GM21367 (cell line): Measurements from ENCODE around the gene FAM181A.
A peak's percentile ranks its signal among the peaks of the same experiment; 100 is the strongest.

ENCODE experiments used
- ATAC-seq: cut with Tn5 transposase; IDR thresholded peaks from one replicate; pipeline ENCODE4 v1.9.1; 2021; ENCODE audit not compliant: unreplicated experiment

The FAM181A gene

DNA sequence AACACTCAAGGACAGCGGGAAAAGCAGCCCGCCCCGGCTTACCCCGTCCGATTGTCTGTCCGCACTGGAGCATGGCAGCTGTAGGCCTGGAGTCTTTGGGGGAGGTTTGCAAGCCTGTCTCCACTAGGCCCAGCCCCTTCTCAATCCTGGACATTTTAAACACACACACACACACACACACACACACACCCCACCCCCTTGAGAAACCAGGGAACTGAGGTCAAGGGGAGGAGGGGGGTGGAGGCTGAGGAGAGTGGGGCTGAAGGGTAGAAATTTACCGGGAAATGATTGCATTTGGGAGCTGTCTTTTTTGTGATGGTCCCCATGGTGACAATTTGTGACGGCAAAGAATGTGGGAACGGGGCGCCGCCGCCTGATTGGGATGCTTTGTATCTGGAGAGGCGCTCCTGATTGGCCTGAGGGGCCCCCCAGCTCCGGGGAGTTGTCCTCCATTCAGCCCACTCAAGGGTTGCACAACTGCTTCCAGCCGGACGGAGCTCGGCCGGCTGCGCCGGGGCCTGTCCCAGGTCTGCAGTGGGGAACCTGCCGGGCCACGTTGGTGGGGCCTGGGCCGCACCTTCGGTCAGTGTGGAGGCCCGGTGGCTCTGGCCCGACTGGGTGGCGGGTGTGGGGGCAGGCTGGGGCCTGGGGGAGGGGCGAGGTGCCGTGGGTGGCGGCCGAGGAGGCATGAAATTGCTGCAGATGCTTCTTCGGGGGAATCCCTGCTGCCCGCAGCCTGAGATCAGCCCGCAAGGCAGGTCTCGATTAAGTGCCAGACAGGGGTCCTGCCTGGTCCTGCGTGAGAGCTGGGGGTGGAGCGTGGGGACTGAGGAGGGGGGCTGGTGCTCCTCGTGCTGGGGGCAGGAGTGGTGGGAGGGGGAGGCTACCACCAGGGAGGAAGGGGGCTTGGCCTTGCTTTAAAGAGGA, at the start of gene FAM181A:
FAM181A (plus strand) TSS at position 472 of the 927 bp plus-strand sequence. CDS start 942 bp downstream, outside the sequence.
- no peak for ATAC-seq

DNA sequence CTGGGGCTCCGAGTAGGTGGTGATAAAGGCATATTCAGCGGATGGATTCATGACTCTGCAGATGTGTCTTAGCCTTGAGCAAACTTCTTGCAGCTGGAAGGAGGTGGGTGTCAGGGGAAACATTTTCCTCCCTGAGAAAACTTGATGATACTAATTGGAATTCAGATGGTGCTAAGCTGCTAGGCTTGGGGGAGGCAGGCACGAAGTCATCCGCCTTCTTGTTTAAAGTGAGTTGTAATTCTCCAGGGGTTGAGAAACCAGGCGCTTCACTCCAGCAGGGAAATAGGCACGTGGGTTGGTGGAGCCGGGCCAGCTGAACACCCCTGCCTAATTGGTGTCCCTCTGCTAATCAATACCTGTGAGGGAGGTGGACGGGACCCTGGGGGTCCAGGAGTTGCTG, 48.9 kb upstream of the FAM181A start:
- ATAC-seq: no peak

DNA sequence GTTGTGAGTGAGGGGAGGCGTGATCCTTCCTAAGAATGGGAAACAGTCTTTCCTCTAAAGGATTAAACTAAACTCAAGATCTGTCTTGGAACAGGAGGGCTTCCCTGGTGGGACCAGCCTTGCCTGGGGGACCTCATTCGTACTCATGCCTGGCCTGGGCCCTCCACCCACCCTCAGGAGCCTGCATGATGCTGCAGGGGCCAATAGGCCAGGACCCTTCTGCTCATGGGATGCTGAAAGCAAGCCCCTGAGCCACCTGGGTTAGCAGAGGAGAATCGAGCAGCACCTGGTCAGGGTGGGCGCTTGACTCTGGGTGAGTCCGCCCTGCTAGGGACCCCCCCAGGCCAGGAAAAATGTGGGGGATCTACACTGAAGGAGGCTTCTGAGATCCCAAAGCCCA, 48.3 kb upstream of the FAM181A start:
- ATAC-seq: no peak

DNA sequence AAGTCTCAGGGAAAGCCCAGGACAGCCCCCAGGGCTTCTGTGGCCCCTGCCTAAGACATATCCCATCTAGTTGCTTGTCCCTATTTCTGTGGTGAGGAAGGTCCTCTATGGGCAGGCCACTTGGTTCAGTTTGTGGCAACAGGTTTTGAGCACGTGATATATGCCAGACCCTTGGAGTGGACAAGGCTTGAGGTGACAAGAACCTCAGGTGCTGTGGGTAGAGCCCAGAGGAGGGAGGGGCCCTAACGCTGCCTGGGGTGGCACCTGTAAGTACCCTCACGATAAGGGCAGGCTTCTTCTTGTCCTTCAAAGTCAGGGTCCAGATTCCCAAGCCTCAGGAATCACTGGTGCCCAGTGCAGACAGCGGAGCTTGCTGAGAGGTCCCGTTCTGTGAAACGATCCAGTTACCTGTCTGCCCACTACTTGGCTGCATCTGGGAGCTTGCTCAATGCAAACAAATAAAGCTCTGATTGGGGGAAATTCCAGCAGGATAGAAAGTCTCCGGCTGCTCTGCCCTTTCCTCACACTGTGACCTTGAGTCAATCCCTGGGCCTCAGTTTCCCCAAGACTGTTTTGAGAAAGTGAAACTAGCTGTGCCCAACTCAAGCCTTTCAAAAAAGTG, 47.7 kb upstream of the FAM181A start:
- no peak for ATAC-seq

DNA sequence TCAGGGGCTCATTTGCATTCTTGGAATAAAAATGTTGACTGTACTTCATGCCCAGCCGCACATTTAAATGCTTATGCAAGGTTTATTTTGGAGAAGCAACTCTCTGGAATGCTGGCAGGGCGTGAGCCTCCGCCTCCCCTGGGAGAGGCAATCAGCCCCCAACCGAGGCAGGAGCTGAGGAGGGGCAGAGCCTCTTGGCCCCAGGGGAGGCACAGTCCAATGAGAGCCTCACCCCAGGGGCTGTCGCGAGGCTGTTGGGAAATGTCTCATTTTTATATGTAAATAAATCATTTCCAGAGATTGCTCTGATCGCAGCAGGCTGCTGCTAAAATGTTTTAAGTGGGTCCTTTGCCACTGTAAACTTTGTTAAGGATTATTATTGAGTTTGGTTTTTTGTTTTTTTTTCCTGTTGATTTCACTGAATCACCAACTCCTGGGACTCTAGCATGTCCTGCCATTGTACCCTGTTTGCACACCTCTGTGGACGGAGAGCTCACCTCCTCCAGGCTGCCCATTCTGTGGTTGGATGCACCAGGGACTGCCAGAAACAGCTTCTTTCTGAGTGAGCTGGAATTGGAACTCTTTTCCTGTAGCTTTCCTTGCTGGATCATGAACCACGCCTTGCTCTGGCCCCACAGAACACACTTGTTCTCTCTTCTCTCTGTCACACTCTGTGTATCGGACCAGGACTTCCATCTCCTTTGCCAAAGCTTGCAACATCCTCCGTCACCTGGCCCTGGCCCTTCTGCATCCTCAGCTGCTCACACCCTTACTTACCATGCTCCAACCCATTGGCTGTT, 46.9 kb upstream of the FAM181A start:
- ATAC-seq: no peak

DNA sequence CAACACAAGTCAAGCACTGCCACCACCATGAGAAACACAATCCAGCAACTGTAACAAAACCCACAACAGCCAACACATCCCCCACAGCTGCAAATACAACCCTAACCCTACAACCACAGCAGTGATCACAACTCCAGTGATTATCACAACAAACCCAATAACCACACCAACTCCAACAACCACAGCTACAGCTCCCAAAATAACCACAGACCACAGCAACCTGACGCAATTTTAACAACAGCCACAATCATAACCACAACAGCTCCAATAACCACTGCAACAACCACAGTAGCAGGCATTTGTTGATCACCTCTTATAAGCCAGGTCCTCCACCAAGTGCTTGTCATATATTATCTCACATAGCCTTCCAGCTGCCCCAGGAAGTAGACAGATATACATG, 42.2 kb upstream of the FAM181A start:
- ATAC-seq: no peak

DNA sequence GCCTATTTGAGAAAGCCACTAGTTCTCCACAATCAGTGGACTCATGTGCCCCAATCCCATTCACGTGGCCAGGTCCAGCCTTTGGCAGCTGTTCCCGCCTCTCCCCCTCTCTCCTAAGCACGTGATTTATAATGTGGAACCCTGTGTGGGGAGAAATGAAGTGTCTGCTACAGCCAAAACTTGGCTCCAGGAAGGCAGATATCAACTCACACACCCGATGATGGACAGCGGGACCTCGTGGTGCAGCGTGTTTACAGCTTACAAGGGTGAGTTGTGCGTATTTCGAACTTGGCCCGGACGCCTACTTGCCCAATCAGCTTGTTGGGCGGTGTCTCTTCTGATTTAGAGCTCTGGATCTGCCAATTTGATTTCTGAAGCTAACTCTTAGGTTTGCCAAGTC, 38.1 kb upstream of the FAM181A start:
- no peak for ATAC-seq

DNA sequence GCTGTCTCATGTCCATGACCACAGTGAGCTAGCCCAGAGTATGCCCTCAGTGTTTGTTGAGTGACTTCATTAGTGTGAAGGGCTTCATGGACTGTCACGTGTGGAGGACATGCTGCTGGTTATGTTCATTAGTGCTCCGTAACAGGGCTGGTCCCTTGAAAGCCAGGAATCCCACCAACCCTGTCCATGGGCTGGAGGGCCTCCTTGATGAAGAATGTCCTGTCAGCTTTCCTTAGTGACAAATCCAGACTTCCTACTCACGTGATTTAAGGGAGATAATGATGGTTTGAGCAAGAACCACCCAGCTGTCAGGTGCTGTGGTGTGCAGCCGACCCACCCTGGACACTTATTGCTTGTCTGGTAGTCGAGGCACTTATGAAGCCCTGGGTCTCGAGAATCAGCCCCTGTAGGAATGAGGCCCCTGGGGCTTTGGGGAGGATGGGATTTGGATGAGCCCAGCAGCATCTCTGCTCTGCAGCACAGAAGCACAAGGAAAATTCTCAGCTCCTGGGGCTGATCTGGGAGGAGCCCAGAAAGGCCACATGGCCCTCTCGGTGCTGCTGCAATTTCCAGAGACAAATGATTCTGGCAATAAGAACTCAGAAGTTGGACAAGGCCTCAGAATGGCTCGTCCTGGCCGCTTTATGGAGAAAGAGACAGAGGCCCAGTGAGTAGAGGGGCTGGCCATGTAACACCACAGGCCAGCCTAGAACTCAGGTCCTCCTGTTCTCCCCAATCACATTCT, 37.2 kb upstream of the FAM181A start:
- ATAC-seq: no peak

DNA sequence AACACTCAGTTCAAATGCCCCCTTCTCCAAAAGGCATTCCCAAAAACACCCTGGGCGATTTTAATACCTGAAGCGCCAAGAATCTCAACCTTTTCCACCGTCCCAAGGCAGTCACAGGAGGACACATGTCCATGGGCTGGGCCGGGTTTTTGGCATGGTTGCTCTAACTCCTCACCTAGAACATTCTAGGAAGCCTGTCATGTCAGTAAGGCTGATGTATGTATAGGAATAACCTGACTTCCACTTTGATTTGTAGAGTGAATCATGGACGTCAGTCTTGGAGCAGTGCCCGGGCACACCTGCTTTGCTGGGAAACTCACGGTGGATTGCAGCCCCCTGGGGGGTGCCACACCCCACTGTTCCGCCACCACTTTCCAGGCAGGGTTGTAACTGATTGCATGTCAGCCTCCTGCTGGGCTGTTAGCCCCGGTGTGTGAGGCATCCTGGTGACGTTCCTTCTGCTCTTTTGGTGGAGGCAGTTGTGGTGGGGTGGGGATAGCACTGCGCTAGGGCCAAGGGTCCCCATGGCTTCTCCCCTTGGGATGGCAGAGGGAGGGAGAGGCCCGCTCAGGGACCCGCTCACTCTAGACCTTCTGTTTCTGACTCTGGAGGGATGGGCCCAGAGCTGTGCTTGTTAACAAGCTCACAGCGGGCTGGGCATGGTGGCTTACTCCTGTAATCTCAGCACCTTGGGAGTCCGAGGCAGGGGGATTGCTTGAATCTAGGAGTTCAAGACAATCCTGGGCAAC, 35.2 kb upstream of the FAM181A start:
- ATAC-seq: no peak

DNA sequence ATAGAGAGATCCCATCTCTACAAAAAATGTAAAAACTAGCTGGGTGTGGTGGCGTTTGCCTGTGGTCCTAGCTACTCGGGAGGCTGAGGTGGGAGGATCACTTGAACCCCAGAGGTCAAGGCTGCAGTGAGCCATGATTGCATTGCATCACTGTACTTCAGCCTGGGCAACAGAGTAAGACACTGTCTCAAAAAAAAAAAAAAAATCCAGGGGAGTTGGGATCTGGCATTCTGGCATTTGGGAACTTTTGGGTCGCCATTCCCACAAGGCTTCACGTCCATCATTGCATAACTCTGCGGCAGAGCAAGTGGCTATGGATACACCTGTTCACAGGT, 34.7 kb upstream of the FAM181A start:
- no peak for ATAC-seq

DNA sequence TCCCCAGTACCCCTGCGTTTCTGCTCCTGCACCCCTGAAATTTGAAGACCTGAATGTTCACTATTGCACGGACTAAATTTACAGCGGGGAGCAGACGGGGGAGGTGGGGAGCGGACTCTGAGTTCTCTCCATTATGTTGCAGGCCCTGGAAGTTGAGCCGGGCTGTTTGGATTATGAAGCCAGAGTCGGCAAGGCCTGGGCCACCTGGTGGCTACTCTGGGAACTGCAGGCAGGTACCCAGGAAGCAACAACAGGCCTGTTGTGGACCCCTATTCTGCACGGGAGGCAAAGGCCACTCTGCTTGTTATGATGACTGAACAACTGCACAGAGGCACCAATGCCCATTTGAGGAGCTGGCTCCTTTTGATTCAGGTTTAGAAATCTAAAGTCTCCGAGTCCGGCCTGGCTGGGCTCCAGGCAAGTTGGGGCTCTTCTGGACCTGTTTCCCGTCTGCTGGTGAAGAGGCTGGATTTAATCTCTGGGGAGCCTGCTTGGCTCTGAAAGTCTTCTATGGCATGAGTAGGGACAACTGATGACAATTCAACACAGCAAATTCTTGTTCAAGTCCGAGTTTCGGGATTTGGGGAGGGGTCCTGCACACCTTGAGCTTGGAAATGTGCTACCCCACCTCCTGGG, 34.1 kb upstream of the FAM181A start:
- peak; percentile 55 for ATAC-seq

DNA sequence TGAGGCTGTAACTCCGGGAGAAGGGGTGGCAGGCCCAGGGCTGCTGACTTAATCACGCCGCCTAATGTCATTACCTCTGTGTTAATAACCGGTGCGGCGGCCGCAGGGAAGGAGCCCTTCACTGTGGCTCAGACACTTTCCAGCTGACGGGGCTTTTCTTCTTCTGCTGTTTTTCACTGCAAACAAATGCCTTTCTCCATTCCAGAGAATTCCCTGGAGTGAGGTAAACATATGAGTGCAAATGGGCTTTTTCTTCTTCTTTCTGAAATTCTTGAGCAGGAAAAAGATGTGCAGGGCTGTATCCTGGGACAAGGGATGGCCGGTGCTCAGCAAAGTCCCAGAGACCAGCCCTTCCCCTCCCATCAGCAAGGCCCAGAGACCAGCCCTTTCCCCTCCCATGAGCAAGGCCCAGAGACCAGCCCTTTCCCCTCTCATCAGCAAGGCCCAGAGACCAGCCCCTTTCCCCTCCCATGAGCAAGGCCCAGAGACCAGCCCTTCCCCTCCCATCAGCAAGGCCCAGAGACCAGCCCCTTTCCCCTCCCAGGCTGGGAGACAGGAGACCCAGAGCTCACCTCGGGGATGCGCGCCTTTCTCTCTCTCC, 33.4 kb upstream of the FAM181A start:
- ATAC-seq: no peak

DNA sequence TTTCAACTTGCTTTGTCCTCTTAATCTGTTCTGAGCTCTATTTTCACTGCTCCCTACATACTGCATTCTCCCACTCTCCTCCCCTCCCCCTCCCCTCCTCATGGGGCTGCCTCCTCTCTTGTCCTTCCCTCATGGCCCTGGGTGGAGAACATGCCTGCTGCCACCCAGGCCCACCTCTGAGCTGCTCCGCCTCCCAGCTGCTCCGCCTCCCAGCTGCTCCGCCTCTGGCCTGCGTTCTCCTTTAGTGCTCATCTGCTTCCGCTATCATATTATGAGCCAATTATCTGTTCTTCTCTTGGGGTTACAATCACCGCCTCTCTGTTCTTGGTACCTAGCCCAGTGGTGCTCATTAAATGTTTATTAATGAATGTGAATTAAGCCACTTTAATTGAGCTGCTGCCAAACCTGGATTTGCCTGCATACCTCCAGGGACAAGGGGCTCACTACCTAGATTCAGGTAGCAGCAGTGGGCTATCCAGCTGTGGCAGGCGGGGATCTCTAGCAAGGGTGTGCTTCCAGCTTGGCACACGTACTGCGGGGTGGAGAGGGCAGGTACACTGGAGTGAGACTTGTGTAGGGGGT, 32.0 kb upstream of the FAM181A start:
- ATAC-seq: no peak

DNA sequence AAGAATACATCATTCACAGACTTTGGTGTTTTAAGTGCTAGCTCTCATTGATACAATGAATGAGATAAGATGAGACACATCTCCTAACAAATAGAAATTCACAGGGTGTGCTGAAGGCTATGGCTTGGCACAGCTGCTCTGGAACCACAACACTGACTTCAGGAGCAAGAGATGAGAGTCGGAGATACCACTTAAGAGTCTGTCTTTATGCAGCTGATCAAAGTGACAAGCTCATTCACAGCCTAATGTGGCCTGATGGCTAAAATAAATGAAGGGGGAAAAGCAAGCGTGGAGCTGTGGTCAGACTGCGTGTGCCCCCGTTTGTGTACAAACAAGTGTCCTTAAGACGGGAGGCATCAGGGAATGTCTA, 29.7 kb upstream of the FAM181A start:
- no peak for ATAC-seq

DNA sequence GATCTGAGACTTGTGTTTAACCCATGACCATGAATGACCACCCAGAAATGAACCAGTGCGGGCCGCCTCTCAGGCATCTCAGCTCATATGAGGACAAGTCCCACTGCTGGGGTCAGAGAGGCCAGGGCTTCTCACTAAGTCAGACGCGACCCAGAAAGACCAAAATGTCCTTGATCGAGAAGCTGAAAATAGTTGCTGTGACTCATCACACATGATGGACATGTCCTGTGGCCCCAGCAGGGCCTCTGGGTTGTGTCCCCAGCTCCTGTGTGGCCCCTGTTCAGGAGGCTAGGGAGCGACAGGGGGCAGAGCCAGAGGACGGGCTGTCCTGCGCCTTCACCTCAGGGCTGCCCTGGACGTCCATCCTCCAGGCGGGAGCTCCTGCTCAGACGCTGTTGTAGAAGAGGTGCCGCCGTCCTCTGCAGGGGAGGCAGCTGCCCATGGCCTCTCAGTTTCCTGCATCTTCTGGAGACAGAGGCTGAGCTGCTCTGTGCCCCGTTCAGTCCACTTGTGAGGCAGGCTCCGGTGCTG, 29.0 kb upstream of the FAM181A start:
- ATAC-seq: no peak

DNA sequence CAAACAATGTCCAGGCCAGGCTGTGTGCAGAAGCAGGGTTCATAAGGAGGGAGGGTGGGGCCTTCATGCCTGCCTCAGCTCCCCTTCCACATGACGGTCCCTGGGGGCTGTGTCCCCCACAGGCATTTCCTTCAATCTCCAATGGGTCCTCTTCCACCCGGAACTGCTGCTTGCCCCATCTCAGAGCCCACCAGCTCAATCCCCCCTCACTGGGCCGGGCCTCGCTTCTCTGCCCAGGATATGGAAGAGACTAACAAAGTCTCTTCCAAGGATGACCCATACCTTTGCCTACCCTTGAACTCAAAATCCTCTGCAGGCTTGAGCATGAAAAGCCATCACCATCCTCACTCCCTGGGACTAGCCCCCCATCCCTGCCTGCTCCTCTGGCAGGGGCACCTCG, 28.4 kb upstream of the FAM181A start:
- no peak for ATAC-seq

DNA sequence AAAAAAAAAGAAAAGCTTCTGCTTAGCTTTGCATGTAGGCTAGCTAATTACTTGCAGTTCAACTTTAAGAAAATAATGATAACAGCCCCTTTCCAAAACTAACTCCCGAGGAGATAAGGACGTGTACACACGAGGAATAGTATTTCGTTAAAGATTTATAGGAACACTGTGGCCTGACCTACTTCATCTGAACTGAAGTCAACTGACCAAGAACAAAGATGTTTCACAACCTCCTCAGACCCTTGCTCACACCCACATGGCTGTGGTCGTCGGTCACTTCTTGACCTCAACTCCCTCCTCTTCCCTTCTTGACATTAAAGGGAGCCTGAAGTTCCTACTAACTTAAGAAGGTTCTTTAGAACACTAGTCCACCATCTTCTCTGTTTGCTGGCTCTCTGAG, 25.3 kb upstream of the FAM181A start:
- ATAC-seq: no peak

DNA sequence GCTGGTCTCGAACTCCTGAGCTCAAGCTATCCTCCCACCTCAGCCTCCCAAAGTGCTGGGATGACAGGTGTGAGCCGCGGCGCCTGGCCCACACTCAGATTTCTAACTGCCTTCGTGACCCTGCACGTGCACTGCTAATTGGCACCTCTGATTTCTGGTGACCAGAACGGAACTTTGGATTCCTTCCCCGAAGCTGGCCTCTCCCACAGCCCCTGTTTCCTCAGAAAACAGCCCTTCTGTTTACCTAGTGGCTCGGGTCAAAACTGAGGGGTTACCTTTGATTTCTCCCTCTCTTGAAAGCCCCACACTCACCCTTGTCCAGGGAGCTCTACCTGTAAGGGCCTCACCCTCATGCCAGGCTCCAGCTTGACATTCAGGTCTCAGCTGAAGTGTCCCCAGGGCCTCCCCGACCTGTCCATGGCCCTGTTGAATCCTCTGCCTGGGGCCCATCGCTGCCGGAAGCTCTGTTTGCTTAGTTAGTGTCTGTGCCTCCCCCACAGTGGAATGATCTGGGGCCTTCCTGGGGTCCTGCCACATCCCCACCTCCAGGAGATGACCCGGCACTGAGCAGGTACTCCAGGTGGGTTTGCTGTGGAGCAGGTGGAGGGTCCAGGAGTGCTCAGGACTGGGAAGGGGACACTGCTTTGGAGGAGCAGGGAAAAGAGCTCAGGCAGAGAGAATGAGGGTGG, 24.4 kb upstream of the FAM181A start:
- ATAC-seq: no peak
